HG02885 (cell line): ENCODE measurements around the gene AOX1.
"Not testable (repeated sequence)": the region's sequence is repeated elsewhere in the genome, so short reads cannot be mapped to it uniquely, and the experiment has no call there.

Experiments
- ATAC-seq: cut with Tn5 transposase; IDR thresholded peaks from one replicate; pipeline ENCODE4 v1.9.1; 2021; ENCODE audit warnings: mild to moderate bottlenecking; ENCODE audit not compliant: unreplicated experiment, poor library complexity

Gene AOX1

DNA sequence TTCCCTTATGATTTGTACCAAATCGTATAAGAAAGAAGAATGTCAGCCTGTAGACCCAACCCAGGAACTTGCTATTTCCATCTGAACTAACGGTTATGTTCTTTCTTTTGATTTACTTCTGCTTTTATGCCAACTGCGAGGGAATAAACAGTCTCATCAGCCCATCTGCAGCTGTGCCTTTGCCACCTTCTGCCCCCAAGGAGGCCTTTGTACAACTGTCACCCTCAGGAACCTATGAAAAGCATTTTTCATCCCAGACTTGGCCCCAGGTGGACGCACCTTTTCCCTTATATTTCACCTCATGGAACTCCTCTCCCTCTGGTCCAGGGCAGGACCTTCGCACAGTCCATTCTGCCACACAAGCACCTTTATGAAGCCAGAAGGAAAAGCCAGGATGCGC is 109.8 kb downstream of the AOX1 start:
- ATAC-seq, result no peak

GRCh38 chr2:200698217-200698616 is 112.4 kb downstream of the AOX1 start:
- ATAC-seq, result no peak

- ATAC-seq, result no peak
Observed at GRCh38 chr2:200699310-200699709, 113.5 kb downstream of the AOX1 start.

DNA sequence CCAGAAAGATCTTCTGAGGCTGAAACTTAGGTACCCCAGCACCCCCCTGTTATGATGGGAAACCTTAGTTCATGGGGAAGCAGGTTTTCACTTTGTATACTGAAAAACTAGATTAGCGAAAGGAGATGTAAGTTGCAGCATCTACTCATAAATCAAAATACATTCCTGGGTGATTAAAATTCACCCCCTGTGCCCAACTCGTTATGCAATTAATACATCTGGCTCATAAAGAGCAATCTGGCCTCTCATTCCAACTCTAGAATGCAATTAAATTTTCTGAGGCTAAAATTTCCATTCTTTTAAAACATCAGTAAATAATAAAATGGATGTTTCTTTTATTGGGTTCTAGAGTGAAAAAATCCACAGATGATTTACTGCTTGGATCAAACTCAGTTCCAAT is 115.0 kb downstream of the AOX1 start:
- no peak for ATAC-seq

DNA sequence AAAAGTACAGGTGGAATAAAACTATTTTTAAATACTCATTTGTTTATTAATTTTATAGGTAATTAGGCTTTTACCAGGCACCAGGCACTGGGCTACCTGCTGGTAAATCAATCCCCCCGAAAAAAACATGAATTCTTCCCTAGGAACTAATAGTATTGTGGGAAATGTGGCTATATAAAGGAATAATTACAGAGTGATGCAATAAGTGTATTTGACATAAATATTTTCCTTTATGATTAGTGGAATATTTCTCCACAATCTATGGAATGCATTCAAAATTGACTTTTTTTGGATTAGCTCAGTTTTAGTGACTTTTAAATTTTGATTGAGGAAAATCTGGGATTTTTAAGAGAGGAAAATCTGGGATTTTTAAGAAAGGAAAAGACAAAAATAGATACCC is 116.2 kb downstream of the AOX1 start:
- no peak for ATAC-seq

DNA sequence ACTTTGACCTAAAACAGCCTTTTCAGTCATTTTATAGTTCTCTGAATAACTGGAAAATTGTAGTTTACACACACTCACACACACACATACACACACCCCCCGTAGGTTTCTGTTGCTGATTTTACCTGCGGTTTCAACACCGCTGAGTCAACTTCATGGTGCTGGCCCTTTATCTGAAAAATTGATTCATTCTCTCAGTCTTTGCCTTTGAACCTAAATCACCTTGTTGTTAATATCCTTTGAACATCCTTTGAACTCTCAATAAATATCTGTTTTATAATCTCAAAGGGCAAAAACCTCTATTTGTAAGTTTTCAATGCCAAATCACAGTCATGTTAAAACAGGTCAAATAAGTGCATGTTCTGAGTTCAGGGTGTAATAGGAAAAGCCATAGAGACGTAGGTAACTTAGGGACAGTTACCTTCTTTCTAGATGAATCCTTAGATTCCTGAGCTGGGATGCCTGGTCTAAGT is 116.9 kb downstream of the AOX1 start:
- ATAC-seq, result no peak

DNA sequence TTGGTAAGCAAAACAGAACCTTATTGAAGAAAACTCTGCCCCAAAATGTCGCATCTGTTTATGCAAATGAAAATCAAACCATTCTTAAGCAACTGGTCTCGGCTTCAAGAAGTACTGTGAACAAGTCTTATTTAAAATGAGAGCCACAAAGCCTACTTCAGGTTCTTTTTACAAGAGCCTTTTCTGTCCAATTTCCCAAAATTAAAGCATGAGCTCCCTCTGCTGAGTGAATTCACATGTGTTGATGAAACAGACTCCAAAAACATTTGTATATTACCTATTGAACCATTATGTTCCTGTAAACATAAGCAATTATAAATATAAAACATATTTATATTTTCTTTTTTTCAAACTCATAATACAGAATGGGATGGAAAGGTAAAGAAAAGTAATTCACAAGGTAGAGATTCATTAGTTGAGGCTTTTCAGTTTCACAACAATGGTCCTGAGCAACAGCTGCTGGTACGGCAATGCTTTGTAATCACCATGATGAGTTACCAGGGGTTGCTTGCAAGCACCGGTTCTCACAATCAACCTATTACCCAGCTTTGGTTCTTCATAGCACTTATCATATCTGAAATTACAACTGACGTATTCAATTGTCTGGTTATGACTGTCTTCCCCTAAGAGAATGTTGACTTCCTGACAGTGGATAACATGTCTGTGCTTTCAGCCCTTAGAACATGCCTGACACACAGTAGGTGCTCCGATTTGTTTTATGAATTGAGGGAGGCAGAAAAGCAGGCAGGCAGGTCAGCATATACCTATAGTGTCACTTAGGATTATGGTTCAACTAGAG is 117.5 kb downstream of the AOX1 start:
- no peak for ATAC-seq

DNA sequence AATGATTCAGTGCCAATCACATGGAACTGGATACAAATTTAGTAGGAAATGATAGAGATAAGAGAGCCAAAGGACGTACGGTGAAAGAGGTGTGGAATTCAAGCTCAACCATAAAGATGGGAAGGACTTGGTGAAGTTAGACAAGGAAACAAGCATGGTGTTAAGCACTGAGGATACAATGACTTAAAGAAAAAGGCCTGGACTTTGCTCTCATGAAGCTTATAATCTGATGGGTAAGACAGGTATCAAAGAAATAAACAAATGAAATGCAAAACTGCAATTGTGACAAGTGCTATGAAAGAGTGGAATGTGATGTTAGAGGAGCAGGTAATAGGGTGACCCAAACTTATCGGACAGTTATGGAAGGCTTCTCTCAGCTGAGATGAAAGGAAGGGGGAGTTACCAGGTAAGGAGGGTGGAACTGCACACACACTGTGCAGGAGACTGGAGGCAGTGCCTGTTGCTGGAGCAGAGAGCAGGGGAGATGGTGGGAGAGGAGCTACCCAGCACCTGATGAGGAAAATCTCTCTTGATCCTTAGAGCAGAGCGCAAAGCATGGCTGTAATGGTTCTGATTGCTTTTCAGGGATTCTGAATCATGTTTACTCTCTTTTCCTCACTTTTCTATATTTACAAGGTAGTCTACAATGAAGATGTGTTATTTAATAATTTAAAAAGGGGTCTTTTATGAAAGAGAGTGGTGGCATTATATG is 118.3 kb downstream of the AOX1 start:
- no peak for ATAC-seq

DNA sequence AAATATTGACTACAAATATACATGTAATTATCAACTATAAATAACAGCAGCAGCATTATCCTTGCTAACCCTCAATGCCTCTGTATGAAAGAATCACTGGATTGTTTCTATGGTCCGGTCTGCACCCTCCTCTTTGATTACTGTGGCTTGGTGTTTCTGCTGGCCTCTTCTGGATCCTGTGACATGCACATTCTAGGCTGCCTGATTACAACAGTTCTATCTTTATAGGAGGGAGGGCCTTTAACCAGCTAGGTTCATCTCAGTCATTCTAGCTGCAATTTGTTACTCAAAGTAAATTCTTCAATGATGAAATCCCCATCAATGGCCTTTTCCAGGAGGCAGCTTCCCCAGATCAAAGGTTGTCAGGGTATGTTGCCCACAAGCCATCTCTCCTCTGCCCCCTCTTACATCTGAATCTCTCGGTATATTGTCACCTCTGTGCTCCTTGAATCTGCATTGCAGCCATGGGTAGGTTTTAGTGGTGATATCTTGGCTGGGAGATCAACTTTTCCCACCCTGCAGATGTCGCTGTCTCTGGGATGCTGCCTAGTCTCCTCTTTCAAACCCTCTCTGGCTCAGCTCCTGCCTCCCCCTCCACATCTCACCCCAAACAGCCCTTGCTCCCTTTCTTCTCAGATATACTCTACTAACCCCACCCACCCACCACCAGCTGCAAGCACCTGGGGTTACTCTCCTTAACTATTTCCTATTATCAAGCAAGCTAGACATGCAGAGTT is 119.7 kb downstream of the AOX1 start:
- ATAC-seq, result no peak

DNA sequence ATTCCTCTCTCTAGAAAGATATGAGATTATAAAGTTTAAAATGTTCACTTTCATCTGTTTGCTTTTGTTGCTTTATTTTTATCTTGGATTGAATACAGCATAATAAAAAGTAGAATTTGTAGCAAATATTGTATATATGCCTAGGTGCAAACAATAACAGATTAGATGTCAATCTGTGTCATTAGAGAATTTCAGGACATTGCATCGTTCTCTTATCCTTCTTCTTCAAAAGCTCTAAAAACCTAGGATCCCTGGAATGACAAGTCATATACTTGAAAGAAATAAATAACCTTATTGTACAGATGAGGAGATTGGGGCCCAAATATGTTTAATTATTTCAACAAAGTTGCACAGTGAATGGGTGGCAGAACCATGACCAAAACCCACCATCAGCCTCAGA is 123.1 kb downstream of the AOX1 start:
- no peak for ATAC-seq

- ATAC-seq, result peak; percentile 99
Observed at GRCh38 chr2:200713003-200713703, 127.3 kb downstream of the AOX1 start.

GRCh38 chr2:200713704-200714064 is 127.9 kb downstream of the AOX1 start:
- no peak for ATAC-seq

- ATAC-seq, result not testable (repeated sequence)
Observed at GRCh38 chr2:200715014-200715413, 129.2 kb downstream of the AOX1 start.

- no peak for ATAC-seq
Observed at GRCh38 chr2:200716386-200716785, 130.6 kb downstream of the AOX1 start.
